Activated CD4-positive, alpha-beta T cell treated with anti-CD3 and anti-CD28 coated beads for 1 hour (primary cell): Measurements from ENCODE around the gene HDDC3.
A peak's percentile ranks its signal among the peaks of the same experiment; 100 is the strongest.

Experiments used
- DNase-seq: peaks from one replicate; pipeline ENCODE4 v3.0.0-alpha.2; 2020

Gene HDDC3

DNA sequence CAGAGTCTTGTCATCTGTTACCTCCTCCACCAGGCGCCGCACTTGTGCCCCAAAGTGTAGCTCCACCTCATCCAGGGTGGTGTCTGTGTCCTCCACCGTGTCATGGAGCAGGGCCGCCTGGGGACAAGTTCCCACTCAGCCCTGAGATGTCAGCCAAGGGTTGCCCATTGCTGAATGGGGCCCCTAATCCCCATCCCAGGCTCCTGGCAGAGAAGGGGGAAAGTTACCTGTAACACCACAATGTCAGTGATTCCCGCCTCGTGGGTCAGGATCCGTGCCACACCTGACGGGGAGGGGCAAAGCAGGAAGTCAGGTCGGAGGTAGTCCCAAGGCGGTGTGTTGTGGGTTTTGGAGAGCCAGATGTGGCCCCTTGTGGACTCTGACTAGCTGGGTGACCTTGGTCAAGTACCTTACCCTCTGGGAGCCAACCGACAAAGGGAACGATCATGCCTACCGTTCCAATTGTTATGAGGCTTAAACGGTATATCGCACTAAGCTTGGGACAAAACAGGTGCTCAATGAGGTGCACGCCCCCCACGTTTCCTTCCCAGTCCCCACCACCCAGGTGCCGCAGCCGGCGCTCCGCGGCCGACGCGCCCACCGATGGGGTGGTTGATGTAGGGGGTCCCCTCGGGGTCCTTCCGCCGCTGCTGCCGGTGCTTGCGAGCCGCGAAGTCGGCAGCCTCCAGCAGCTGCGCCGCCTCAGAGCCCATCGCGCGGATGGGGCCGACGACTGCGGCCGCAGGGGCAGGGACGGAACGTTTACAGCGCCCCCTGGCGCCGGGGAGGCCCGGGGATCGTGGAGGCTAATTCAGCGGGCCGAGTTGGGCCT lies at the start of gene HDDC3:
Gene HDDC3 (minus strand): TSS at position 722 of the 832 bp plus-strand sequence. CDS start 9 bp downstream, at position 713.
- peak; percentile 81 for DNase-seq

GRCh38 chr15:90982135-90982534 lies 49.8 kb upstream of the HDDC3 start:
- DNase-seq = no peak

- DNase-seq = no peak
Observed at GRCh38 chr15:90981681-90982080, 49.3 kb upstream of the HDDC3 start.

DNA sequence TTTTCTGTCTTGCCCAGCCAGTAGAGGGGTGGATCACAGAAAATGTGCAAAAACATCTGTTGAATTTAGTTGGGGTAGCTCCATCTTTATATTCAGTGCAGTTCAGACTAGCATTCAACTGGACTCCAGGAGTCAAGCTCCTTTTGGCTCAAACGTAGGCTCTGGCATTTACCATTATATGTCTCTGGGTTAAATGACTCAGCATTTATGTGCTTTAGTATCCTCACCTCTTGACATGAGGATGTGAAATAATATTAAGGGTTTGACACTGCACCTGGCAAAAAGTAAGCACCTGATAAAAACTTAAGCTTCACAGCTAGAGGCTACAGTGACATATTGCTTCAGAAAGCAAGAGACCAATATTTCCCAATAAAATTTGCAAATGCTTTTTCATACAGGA lies 47.2 kb upstream of the HDDC3 start:
- DNase-seq = no peak

DNA sequence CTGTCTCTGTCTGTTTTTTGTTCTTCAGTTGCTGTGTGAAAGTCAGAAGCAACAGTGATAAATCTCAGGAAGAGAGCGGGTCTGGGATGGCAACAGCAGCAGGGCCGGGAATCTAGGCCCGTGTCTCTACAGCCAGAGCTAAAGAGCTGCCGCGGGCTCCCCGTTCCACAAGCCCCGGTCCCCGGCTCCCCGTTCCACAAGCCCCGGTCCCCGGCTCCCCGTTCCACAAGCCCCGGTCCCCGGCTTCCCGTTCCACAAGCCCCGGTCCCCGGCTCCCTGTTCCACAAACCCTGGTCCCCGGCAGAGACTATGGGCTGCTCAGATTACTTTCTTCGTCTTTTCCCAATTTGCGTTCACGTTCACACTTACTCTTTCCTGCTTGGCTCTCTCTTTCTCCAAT lies 41.9 kb upstream of the HDDC3 start:
- DNase-seq = no peak

- DNase-seq = no peak
Observed at GRCh38 chr15:90972133-90972532, 39.8 kb upstream of the HDDC3 start.

DNA sequence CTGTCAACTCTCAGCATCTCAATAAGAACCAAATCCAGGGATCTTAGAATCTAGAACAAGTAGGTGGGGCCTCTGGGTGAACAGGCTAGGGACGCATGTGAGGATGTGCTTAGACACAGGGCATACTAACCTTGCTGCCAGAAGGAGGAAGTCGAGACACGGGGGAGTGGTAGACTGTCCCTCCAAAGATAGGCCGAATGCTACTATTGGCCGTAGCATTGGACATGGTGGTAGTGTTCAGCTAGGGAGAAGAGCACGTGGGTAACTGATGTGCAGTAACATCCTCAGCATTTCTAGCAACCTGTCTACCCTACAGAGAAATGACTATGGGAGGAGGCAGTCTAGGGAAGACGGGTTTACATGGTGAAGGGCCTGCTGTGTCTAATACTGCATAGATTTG lies 37.9 kb upstream of the HDDC3 start:
- DNase-seq = no peak

- no peak for DNase-seq
Observed at GRCh38 chr15:90968434-90968833, 36.1 kb upstream of the HDDC3 start.

GRCh38 chr15:90967206-90967605 lies 34.9 kb upstream of the HDDC3 start:
- no peak for DNase-seq

DNA sequence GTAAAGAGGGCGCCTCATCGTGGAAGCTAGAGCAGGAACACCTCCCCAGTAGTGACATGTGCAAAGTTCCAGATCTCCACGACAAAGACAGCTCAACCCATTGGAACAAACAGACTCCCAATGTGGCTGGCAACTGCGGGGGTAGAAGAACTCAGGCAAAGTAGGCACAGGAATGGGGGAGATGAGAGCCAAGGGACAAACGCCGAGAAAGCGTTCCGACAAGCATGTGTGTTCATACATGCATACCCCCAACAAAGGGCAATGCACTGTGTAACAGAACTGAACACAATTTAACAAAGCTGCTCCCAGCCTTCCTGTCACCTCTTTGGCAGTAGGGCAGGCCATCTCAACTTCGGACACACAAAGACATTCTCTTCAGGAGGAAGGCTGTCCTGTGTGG lies 33.9 kb upstream of the HDDC3 start:
- DNase-seq = no peak

- no peak for DNase-seq
Observed at GRCh38 chr15:90962021-90962420, 29.7 kb upstream of the HDDC3 start.

GRCh38 chr15:90960298-90961091 lies 28.1 kb upstream of the HDDC3 start:
- no peak for DNase-seq

- DNase-seq = no peak
Observed at GRCh38 chr15:90959894-90960293, 27.5 kb upstream of the HDDC3 start.

GRCh38 chr15:90959028-90959595 lies 26.8 kb upstream of the HDDC3 start:
- no peak for DNase-seq

GRCh38 chr15:90957791-90958190 lies 25.4 kb upstream of the HDDC3 start:
- no peak for DNase-seq

DNA sequence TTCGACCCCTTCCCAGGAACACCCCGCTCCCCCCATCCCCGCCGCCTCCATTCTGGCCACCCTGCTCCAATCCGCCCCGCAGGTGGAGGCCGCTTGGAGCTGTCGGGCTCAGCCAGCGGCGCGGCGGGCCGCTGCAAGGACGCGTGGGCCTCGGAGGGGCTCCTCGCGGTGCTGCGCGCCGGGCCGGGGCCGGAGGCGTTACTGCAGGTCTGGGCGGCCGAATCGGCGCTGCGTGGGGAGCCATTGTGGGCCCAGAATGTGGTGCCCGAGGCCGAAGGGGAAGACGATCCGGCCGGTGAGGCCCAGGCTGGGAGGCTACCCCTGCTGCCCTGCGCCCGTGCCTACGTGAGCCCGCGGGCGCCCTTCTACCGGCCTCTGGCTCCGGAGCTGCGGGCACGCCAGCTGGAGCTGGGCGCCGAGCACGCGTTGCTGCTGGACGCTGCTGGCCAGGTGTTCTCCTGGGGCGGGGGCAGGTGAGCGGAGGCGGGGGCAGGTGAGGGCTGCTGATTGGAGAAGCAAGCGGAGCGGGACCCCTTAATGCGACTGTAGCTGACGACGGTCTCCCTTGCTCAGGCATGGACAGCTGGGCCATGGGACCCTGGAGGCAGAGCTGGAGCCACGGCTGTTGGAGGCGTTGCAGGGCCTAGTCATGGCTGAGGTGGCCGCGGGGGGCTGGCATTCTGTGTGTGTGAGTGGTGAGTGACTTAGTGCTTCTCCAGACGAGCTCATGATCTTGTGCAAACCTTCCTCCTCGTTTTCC lies 24.9 kb upstream of the HDDC3 start:
- DNase-seq = no peak

- DNase-seq = peak; percentile 38
Observed at GRCh38 chr15:90956274-90957030, 24.1 kb upstream of the HDDC3 start.

GRCh38 chr15:90955624-90956273 lies 23.4 kb upstream of the HDDC3 start:
- no peak for DNase-seq

DNA sequence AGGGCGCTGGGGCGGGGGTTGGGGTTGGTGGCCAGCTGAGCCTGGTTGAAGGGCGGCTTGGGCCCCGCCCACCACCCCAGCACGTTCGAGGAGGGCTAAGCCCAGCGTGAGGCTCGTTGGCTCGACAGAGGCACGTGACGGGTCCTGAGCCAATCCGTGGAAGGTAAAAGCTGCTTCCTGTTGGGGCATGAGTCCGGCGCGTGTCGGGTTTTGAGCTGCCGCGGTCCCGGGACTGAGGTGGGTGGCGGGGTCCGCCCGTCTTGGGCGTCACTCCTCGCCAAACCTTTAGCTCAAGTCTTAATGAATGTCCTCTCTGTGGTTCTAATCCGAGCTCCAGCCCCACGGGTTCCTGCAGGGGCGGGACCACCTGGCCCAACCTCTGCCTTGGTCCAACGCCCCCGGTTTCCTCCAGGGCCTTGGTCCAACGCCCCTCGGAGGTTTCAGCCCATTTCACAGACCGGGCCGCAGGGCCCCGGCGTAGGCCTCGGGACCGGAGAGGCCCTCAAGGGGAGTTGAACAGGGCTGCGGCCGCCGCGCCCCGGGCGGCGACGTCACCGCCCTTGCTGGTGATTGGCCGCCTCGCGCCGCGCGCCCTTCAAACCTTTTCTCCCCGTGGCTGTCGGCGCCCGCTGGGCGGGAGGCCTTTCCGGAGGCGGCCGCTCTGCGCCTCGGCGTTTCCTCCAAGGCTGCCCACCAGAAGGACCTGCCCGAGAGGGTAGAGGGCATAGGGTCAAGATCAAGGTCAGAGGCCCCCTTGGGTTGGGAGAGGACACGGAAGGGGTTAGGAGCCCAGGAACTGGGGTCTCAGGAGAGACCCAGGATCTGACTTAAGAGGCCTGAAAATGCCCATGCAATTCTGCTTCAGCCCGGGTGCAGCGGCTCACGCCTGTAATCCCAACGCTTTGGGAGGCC lies 22.6 kb upstream of the HDDC3 start, which contains the start of gene RCCD1:
Gene RCCD1 (plus strand): TSS at position 173 of the 912 bp plus-strand sequence. CDS start 1,851 bp downstream, outside the sequence.
- DNase-seq = peak; percentile 76

DNA sequence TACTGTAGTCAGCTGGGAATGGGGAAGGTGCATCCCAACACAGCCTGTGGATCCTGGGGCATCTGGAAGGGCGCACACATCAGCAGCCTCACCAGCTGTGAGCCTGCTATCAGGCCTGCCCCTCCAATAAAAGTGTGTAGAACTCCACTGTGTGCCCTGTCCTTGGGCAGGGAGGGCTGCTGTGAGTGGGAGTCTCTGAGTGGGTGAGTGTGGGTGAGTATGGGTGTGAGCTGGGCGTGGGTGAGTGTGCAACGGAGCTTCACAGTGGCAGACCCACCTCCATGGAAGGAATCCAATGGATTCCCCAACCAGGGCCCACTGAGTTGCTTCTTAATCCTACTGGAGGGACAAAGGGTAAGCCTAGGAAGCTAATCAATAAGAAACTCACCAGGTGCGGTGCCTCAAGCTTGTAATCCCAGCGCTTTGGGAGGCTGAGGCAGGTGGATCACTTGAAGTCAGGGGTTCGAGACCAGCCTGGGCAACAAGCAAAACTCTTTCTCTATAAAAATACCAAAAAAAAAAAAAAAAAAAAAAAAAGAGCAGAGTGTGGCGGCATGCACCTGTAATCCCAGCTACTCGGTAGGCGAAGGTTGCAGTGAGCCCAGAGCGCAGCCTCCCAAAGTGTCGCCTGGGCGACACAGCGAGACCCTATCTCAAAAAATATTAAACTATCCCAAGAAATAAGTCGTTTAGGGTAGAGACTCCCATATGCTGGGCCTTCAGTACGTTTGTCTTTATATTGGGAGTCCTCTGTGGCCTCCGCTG lies 21.8 kb upstream of the HDDC3 start:
- DNase-seq = no peak
